Esophagus squamous epithelium (tissue), 5 donors: ENCODE results near the gene RIPOR2. TPM values are rescaled to one million over a fixed set of nuclear protein-coding genes. Genes with fewer than 3 reads are reported as not detected.
A peak's percentile ranks its signal among the peaks of the same experiment; 100 is the strongest.

Experiments
- DNase-seq: peaks from one replicate; lab custom pipeline; 2025; lab: John Stamatoyannopoulos, UW
- H3K27ac ChIP-seq, 4 donors: fragments of 200-600 bp; sonication (generic); one replicate each; pipeline ENCODE4 v1.5.1; 2016 to 2019; ENCODE audit warnings: mild to moderate bottlenecking in 1 of 4
- H3K27me3 ChIP-seq, 4 donors: fragments of 200-600 bp; sonication (generic); 1 replicate in 3 of 4; 2 replicates in 1 of 4; pipeline versions ENCODE4 v1.5.1 to v1.6.0; 2017 to 2021; ENCODE audit warnings: antibody characterized with exemption in 1 of 4
- H3K36me3 ChIP-seq, 3 donors: fragments of 200-600 bp; sonication (generic); one replicate each; pipeline ENCODE4 v1.5.1; 2016 to 2019
- H3K4me1 ChIP-seq, 3 donors: fragments of 200-600 bp; sonication (generic); one replicate each; pipeline ENCODE4 v1.5.1; 2017 to 2019
- H3K4me3 ChIP-seq, 4 donors: fragments of 200-600 bp; sonication (generic); 1 replicate in 3 of 4; 2 replicates in 1 of 4; pipeline ENCODE4 v1.5.1; 2016 to 2019; ENCODE audit warnings: mild to moderate bottlenecking in 2 of 4, moderate library complexity in 1 of 4
- H3K9me3 ChIP-seq, 3 donors: fragments of 200-600 bp; sonication (generic); one replicate each; pipeline ENCODE4 v1.5.1; 2016 to 2019
- POLR2A ChIP-seq, 4 donors: fragments of 450-650 bp; IDR thresholded peaks; one replicate each; pipeline ENCODE4 v1.6.1; 2017; ENCODE audit warnings: antibody characterized with exemption in 4 of 4, mild to moderate bottlenecking in 4 of 4, moderate library complexity in 3 of 4
- WGBS, 2 donors: methylation state at CpG; one replicate each; pipeline ENCODE4 v1.1.5; 2018; 5-methylcytosine and 5-hydroxymethylcytosine counted together
- intact Hi-C: fragments of 100-400 bp; cut with DNase I; formaldehyde crosslinking; loops from one replicate; pipeline ENCODE4 v1.15.0; 2022
- total RNA-seq, 4 donors: library from RNA; depleted of rRNA; stranded (reverse); fragments of >200 nt; gene quantifications; one replicate each; pipeline ENCODE4 v1.1.0, GENCODE V29; 2016
- TF ChIP-seq, protein P1 (sequence below), 6 experiments: fragments of 450-650 bp in 4 of 6; fragments of 200-600 bp in 2 of 6; sonication (generic) in 2 of 6; IDR thresholded peaks; one replicate each; pipeline ENCODE4 v1.5.1; 2016 to 2019; ENCODE audit warnings: antibody characterized with exemption in 6 of 6, mild to moderate bottlenecking in 4 of 6, moderate library complexity in 4 of 6
- donor health status: DM: yes; HTN: yes; CAD: no.

RIPOR2 gene
- total RNA-seq, 4 donors from 2014 or later: 0.83 to 4.4 (median 3.3) TPM

DNA sequence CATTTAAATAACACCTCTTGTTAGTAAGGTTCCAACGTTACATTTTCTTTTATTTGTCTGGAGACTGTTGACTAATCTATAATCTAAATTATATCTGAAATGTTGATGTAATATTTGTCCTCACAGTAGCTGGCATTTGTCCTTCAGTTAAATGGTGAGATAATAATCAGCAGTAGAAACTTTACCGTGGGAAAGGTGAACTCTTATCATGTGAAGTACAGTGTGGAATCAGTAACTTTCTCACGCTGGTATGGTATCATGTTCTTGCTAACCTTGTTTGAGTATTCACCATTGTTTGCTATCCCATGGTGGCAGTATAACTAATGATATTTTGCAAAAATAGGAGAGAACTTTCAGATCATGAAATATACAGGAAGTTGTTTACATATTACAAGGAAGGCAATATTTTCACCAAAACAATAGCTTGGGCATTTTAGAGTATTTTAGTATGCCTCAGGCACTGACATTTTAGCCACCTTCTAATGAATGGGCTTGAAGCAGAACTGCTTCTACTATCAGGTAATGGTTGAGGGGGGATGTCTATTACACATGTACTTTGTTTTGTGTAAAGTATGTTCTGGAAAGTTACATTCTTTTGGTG lies 156.2 kb downstream of the RIPOR2 start:
- H3K4me1 ChIP-seq: peaks cover 8 to 42% (median 9%) of the 10 kb centered on the region in 3 donors
- H3K4me3 ChIP-seq: no peak overlapping the region
- peaks cover 0 to 42% (median 3%) of the 10 kb centered on the region in 3 donors for H3K36me3 ChIP-seq
- no peaks in the 10 kb centered on the region for H3K27me3 ChIP-seq
- no peak for DNase-seq
- 57% methylated on average over 3 of the region's 3 CpGs for WGBS, 2 donors
- TF ChIP-seq, protein P1, sequence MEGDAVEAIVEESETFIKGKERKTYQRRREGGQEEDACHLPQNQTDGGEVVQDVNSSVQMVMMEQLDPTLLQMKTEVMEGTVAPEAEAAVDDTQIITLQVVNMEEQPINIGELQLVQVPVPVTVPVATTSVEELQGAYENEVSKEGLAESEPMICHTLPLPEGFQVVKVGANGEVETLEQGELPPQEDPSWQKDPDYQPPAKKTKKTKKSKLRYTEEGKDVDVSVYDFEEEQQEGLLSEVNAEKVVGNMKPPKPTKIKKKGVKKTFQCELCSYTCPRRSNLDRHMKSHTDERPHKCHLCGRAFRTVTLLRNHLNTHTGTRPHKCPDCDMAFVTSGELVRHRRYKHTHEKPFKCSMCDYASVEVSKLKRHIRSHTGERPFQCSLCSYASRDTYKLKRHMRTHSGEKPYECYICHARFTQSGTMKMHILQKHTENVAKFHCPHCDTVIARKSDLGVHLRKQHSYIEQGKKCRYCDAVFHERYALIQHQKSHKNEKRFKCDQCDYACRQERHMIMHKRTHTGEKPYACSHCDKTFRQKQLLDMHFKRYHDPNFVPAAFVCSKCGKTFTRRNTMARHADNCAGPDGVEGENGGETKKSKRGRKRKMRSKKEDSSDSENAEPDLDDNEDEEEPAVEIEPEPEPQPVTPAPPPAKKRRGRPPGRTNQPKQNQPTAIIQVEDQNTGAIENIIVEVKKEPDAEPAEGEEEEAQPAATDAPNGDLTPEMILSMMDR (IDR thresholded peaks at IDR 0.05): no peak
- TF ChIP-seq POLR2A (IDR thresholded peaks at IDR 0.05): no peak
- no peak overlapping the region for H3K27ac ChIP-seq
- H3K9me3 ChIP-seq: no peaks in the 10 kb centered on the region
- intact Hi-C loops: no loop called here

DNA sequence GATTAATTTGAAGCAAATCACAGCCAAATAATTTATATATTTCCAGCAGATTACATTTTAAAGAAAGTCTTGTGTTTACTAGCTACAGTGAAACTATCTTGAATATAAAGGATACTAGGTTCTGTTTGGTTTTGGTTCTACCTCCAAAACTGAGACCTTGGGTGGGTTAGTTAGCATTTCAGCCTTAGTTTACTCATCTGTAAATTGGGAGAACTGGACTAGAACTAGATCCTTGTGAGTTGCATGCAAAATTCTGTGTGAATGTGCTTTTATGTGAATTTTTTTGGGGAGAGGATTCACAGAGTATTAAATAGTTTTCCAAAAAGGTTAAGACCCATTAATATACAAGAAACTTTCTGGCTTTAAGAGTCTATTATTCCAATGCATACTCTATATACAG lies 156.9 kb downstream of the RIPOR2 start:
- H3K4me3 ChIP-seq: no peak overlapping the region
- intact Hi-C loops: no loop called here
- TF ChIP-seq, protein P1 (IDR thresholded peaks at IDR 0.05): no peak
- TF ChIP-seq POLR2A (IDR thresholded peaks at IDR 0.05): no peak

DNA sequence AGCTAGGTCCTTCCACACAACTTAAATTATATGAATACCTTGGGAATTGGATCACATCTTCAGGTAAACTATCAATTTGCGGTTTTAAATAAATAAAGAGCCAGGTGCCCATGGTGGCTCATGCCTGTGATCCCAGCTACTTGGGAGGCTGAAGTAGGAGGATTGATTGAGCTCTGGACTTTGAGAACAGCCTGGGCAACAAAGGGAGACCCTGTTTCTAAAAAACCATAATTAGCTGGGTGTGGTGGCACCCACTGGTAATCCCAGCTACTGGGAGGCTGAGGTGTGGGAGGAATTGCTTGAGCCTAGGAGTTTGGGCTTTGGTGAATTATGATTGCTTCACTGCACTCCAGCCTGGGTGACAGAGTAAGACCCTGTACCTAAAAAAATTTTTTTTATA lies 157.6 kb downstream of the RIPOR2 start:
- Histone ChIP-seq H3K27me3 (no peaks in the 10 kb centered on the region), H3K4me1 (peaks cover 8 to 46% (median 9%) of the 10 kb centered on the region in 3 donors), H3K36me3 (peaks cover 0 to 28% (median 3%) of the 10 kb centered on the region in 3 donors), H3K27ac (no peak overlapping the region), H3K4me3 (no peak overlapping the region), H3K9me3 (no peaks in the 10 kb centered on the region)
- no peak for DNase-seq
- intact Hi-C loops: no loop called here
- TF ChIP-seq, protein P1 (IDR thresholded peaks at IDR 0.05): no peak
- no peak for TF ChIP-seq POLR2A (IDR thresholded peaks at IDR 0.05)
- 87 to 100% methylated on average over 1 of the region's 1 CpG for WGBS, 2 donors

More for the DNA sequence above, 156.9 kb downstream of the RIPOR2 start:
- no peak for DNase-seq
- Histone ChIP-seq H3K9me3 (no peaks in the 10 kb centered on the region), H3K27ac (no peak overlapping the region), H3K27me3 (no peaks in the 10 kb centered on the region), H3K36me3 (peaks cover 0 to 36% (median 3%) of the 10 kb centered on the region in 3 donors), H3K4me1 (peaks cover 8 to 46% (median 9%) of the 10 kb centered on the region in 3 donors)

DNA sequence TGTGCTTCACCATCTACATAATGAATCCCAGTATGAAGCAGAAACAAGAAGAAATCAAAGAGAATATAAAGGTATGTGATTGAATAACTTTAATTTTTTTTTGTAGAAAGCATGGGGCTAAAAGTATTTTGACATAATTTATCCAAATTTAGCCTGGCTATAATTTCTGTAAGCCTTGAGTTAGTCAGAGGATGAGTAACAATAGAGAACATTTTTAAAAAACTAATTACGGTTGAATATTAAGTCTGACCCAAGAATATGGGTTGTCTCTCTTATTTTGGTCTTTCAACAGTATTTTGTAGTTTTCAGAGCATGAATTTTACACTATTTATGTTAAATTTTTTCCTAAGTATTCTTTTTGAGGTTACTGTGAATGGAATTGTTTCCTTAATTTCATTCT lies 158.5 kb downstream of the RIPOR2 start:
- 26 to 40% methylated on average over 1 of the region's 1 CpG for WGBS, 2 donors
- Histone ChIP-seq H3K27ac (no peak overlapping the region), H3K36me3 (peaks cover 0 to 19% (median 3%) of the 10 kb centered on the region in 3 donors), H3K9me3 (no peaks in the 10 kb centered on the region), H3K27me3 (no peaks in the 10 kb centered on the region), H3K4me3 (peak overlapping the region in 1 of 4 donors; percentile 91), H3K4me1 (peaks cover 8 to 46% (median 9%) of the 10 kb centered on the region in 3 donors)
- intact Hi-C loops: no loop called here
- TF ChIP-seq, protein P1 (IDR thresholded peaks at IDR 0.05): no peak
- no peak for TF ChIP-seq POLR2A (IDR thresholded peaks at IDR 0.05)
- DNase-seq: no peak

DNA sequence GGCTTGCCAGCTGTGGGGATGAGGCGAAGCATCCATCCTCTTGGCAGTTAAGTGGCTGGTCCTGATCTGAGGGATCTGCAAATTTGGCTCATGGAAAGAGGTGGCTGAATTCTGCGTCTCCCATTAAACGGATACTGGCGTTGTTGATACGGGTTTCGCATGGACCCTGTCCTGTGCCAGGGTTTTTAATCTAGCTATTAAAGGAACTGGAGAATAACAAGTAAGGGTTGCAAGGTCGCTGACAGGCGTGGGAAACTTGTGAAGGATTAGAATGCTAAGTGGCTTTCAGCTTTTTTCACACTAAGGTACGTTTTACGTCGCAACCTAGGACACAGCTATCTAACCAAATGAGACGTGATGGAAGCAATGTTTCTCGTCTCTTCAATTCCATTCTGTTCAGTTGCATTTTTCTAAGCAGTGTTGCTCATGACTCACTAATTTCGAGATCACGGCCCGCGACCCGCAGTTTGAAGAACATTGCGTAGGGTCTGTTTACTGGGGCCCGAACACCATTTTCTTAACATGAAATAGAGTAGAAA lies 160.2 kb downstream of the RIPOR2 start:
- H3K4me3 ChIP-seq: peak overlapping the region; percentile 91 to 99 (median 96)
- peaks cover 8 to 46% (median 9%) of the 10 kb centered on the region in 3 donors for H3K4me1 ChIP-seq
- H3K9me3 ChIP-seq: no peaks in the 10 kb centered on the region
- no peak for DNase-seq
- intact Hi-C loops: no loop called here
- whole genome bisulfite sequencing, 2 donors: 3% methylated on average over 19 to 20 of the region's 20 CpGs
- peaks cover 0 to 3% (median 0%) of the 10 kb centered on the region in 3 donors for H3K36me3 ChIP-seq
- TF ChIP-seq, protein P1 (IDR thresholded peaks at IDR 0.05): no peak
- no peak for TF ChIP-seq POLR2A (IDR thresholded peaks at IDR 0.05)
- no peaks in the 10 kb centered on the region for H3K27me3 ChIP-seq
- H3K27ac ChIP-seq: peak overlapping the region; percentile 95 to 99 (median 98)
